Neural progenitor cell (in vitro differentiated cells): ENCODE results near the gene PPID. TPM values are rescaled to one million over a fixed set of nuclear protein-coding genes. Genes with fewer than 3 reads are reported as not detected.
A peak's percentile ranks its signal among the peaks of the same experiment; 100 is the strongest.

Experiments used
- DNase-seq: peaks from one replicate; pipeline ENCODE4 v3.0.0-alpha.2; 2016; ENCODE audit warnings: low spot score
- H2AFZ ChIP-seq: fragments of 200-600 bp; sonication (generic); replicated peaks from 2 replicates; pipeline ENCODE4 v1.6.1; 2016; ENCODE audit warnings: antibody characterized with exemption
- H3F3A ChIP-seq: fragments of 200-600 bp; sonication (generic); 2 replicates; pipeline ENCODE4 v1.6.1; 2016; ENCODE audit warnings: antibody characterized with exemption, low read depth
- H3K27ac ChIP-seq: fragments of 200-600 bp; sonication (generic); 2 replicates; pipeline ENCODE4 v1.5.1; 2016; ENCODE audit warnings: mild to moderate bottlenecking
- H3K27me3 ChIP-seq: fragments of 200-600 bp; sonication (generic); 2 replicates; pipeline ENCODE4 v1.6.1; 2016; ENCODE audit warnings: mild to moderate bottlenecking, moderate library complexity
- H3K36me3 ChIP-seq: fragments of 200-600 bp; sonication (generic); 2 replicates; pipeline ENCODE4 v1.5.1; 2016
- H3K4me1 ChIP-seq: fragments of 200-600 bp; sonication (generic); 2 replicates; pipeline ENCODE4 v1.6.1; 2016; ENCODE audit warnings: mixed run types
- H3K4me2 ChIP-seq: fragments of 200-600 bp; sonication (generic); 2 replicates; pipeline ENCODE4 v1.6.1; 2016
- H3K4me3 ChIP-seq: fragments of 200-600 bp; sonication (generic); 2 replicates; pipeline ENCODE4 v1.5.1; 2016
- H3K79me2 ChIP-seq: fragments of 200-600 bp; sonication (generic); 2 replicates; pipeline ENCODE4 v1.6.1; 2016; ENCODE audit warnings: low read depth
- H3K9ac ChIP-seq: fragments of 200-600 bp; sonication (generic); 2 replicates; pipeline ENCODE4 v1.6.1; 2016
- H3K9me3 ChIP-seq: fragments of 200-600 bp; sonication (generic); 2 replicates; pipeline ENCODE4 v1.5.1; 2016; ENCODE audit warnings: low read depth
- H4K20me1 ChIP-seq: fragments of 200-600 bp; sonication (generic); 2 replicates; pipeline ENCODE4 v1.6.1; 2016; ENCODE audit warnings: low read depth
- H3K27ac Mint-ChIP-seq: 3 replicates; pipeline ENCODE4 v1.8.0; 2021; ENCODE audit warnings: mixed read lengths
- H3K27me3 Mint-ChIP-seq: 2 replicates; pipeline ENCODE4 v1.8.0; 2022; ENCODE audit warnings: low read depth, mild to moderate bottlenecking, inconsistent platforms, moderate library complexity, mixed read lengths; ENCODE audit not compliant: insufficient read depth
- H3K36me3 Mint-ChIP-seq: 3 replicates; pipeline ENCODE4 v1.8.0; 2021; ENCODE audit warnings: mixed read lengths
- H3K4me1 Mint-ChIP-seq: 3 replicates; pipeline ENCODE4 v1.8.0; 2021; ENCODE audit warnings: mixed read lengths
- H3K4me3 Mint-ChIP-seq: 3 replicates; pipeline ENCODE4 v1.8.0; 2021; ENCODE audit warnings: mild to moderate bottlenecking, moderate library complexity, mixed read lengths
- H3K9me3 Mint-ChIP-seq: 3 replicates; pipeline ENCODE4 v1.8.0; 2020; ENCODE audit warnings: mixed read lengths
- EZH2 ChIP-seq: fragments of 200-600 bp; sonication (generic); IDR thresholded peaks from 2 replicates; pipeline ENCODE4 v1.6.1; 2017; ENCODE audit warnings: antibody characterized with exemption, mild to moderate bottlenecking, moderate library complexity
- EZH2phosphoT487 ChIP-seq: fragments of 200-600 bp; sonication (generic); IDR thresholded peaks from 2 replicates; pipeline ENCODE4 v1.6.1; 2017; ENCODE audit warnings: antibody characterized with exemption
- total RNA-seq: library from RNA; depleted of rRNA; stranded (reverse); fragments of >200 nt; gene quantifications from 2 replicates; pipeline ENCODE4 v1.2.3, GENCODE V29; 2015; ENCODE audit warnings: low replicate concordance
- TF ChIP-seq, protein P1 (sequence below): fragments of 200-600 bp; sonication (generic); IDR thresholded peaks from 2 replicates; pipeline ENCODE4 v1.5.1; 2017; ENCODE audit warnings: antibody characterized with exemption, mild to moderate bottlenecking

PPID gene
- total RNA-seq, 1 donor from 2014 or later = 106 TPM

DNA sequence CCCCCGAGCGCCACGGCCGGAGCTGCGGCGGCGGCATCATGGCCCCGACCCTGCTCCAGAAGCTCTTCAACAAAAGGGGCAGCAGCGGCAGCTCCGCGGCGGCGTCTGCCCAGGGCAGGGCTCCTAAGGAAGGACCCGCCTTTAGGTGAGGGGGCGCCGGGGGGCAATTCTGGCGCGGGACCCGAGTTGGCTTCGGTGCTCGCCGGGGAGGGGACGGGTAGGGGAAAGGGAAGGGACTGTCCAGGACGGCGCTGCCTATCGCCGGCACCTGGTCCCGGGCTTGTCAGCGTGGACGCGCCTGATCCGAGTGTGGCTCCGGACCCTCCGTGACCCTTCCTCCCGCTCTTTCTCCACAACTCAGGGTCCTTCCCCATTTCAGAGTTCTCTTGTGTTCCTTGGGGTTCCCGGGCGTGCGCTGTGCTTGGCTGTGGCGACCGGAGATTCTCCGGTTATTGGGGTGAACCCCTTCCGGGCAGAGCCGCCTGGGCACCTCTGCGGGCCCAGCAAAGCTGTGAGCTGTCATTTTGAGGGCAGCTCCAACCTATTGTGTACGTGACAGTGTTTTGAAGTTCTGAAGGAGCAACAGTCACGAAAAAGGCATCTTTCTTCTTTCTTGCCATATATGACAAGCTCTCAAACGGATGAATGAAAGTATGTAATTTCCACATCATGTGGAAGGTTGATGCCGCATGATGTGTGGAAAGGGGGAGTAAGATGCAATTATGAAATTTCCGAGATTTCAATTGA, 46.2 kb upstream of the PPID start:
- DNase-seq = no peak
- Mint-ChIP-seq H3K36me3 (peaks cover 1% of the 10 kb centered on the region), H3K4me1 (peaks cover 29% of the 10 kb centered on the region), H3K4me3 (peak overlapping the region; percentile 98), H3K27ac (peak overlapping the region; percentile 96), H3K9me3 (no peaks in the 10 kb centered on the region), H3K27me3 (peaks cover 10% of the 10 kb centered on the region)
- H3K9ac ChIP-seq = no peak overlapping the region
- no peak overlapping the region for H3K27ac ChIP-seq
- H3F3A ChIP-seq = peaks cover 9% of the 10 kb centered on the region
- TF ChIP-seq EZH2 (no peak), EZH2phosphoT487 (peak; percentile 36)
- TF ChIP-seq, protein P1, sequence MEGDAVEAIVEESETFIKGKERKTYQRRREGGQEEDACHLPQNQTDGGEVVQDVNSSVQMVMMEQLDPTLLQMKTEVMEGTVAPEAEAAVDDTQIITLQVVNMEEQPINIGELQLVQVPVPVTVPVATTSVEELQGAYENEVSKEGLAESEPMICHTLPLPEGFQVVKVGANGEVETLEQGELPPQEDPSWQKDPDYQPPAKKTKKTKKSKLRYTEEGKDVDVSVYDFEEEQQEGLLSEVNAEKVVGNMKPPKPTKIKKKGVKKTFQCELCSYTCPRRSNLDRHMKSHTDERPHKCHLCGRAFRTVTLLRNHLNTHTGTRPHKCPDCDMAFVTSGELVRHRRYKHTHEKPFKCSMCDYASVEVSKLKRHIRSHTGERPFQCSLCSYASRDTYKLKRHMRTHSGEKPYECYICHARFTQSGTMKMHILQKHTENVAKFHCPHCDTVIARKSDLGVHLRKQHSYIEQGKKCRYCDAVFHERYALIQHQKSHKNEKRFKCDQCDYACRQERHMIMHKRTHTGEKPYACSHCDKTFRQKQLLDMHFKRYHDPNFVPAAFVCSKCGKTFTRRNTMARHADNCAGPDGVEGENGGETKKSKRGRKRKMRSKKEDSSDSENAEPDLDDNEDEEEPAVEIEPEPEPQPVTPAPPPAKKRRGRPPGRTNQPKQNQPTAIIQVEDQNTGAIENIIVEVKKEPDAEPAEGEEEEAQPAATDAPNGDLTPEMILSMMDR = no peak
- H3K4me3 ChIP-seq = peak overlapping the region; percentile 67
- peaks cover 13% of the 10 kb centered on the region for H3K4me1 ChIP-seq
- H4K20me1 ChIP-seq = no peaks in the 10 kb centered on the region
- peaks cover 36% of the 10 kb centered on the region for H3K27me3 ChIP-seq
- H2AFZ ChIP-seq = peak overlapping the region; percentile 94
- H3K9me3 ChIP-seq = no peaks in the 10 kb centered on the region
- H3K4me2 ChIP-seq = peak overlapping the region; percentile 93
- no peaks in the 10 kb centered on the region for H3K36me3 ChIP-seq
- H3K79me2 ChIP-seq = peaks cover 12% of the 10 kb centered on the region

DNA sequence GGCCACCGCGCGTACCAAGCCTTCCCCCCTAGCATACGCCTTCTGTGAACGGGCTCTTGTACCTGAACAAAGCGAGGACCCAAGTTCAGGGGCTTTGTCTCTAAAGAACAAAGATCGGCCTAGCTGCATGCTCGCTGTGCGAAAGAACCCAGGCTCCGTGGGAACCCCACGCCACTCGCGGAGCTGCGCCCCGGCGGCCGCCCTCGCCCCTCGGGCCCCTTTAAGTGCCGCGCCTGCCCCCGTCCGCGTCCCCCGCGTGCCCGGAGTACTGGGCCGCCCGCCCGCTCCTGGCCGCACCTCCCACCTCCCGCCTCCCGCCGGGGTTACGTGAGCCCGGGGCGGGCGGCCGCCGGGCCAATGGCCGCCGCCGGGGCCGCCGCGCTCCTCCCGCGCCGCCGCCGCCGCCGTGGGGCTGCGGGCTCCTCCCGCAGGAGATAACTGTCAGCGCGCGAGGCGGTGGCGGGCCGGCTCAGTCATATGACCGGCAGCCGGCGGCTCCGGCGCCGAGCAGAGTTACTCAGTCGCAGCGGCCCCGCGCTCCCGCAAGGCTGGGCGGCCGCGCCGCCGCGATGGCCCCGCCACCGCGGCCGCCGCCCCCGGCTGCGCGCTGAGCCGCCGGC, 45.5 kb upstream of the PPID start, which contains the start of gene FNIP2:
FNIP2 (plus strand) TSS at position 472 of the 620 bp plus-strand sequence. CDS start 187 bp downstream, outside the sequence.
- Histone ChIP-seq H3K27ac (no peak within 1 kb of the TSS), H2AFZ (peak within 1 kb of the TSS; percentile 94), H3K36me3 (no peaks in the 10 kb centered on the region), H3K4me3 (peak within 1 kb of the TSS; percentile 67), H3K79me2 (peaks cover 12% of the 10 kb centered on the region), H3K27me3 (peaks cover 36% of the 10 kb centered on the region), H4K20me1 (no peaks in the 10 kb centered on the region), H3K4me2 (peak within 1 kb of the TSS; percentile 93), H3K9ac (no peak within 1 kb of the TSS), H3K9me3 (no peaks in the 10 kb centered on the region), H3F3A (peaks cover 9% of the 10 kb centered on the region), H3K4me1 (peaks cover 13% of the 10 kb centered on the region)
- TF ChIP-seq EZH2 (no peak), EZH2phosphoT487 (no peak)
- TF ChIP-seq, protein P1 = no peak
- H3K4me3 Mint-ChIP-seq = peak within 1 kb of the TSS; percentile 98
- H3K27me3 Mint-ChIP-seq = peaks cover 10% of the 10 kb centered on the region
- peaks cover 1% of the 10 kb centered on the region for H3K36me3 Mint-ChIP-seq
- H3K4me1 Mint-ChIP-seq = peaks cover 29% of the 10 kb centered on the region
- peak; percentile 93 for DNase-seq
- H3K27ac Mint-ChIP-seq = peak within 1 kb of the TSS; percentile 97
- no peaks in the 10 kb centered on the region for H3K9me3 Mint-ChIP-seq

DNA sequence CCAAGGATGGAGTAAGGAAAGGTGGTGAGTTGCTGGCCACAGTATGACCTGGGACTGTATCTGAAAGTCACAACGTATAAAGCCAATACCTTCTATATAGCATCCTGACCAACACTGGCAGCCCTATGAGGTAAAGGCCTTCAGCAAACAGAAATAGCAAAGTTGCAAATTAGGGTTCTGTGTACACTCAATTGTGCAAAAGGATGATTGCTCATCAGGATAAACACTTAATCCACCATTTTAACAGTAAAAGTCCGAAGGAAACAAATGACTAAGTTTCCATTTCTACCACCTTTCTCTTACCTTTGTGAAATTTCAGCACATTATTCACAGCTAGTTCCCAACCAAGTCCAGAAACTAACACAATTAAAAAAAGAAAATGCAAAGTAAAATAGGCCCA, 44.3 kb upstream of the PPID start:
- Histone ChIP-seq H3F3A (peaks cover 9% of the 10 kb centered on the region), H3K4me3 (no peak overlapping the region), H3K27ac (no peak overlapping the region), H3K4me1 (peaks cover 13% of the 10 kb centered on the region), H3K36me3 (no peaks in the 10 kb centered on the region), H3K9ac (no peak overlapping the region), H3K79me2 (peaks cover 12% of the 10 kb centered on the region), H4K20me1 (no peaks in the 10 kb centered on the region), H2AFZ (no peak overlapping the region), H3K4me2 (no peak overlapping the region), H3K9me3 (no peaks in the 10 kb centered on the region), H3K27me3 (peaks cover 36% of the 10 kb centered on the region)
- Mint-ChIP-seq H3K4me3 (peak overlapping the region; percentile 92), H3K36me3 (no peaks in the 10 kb centered on the region), H3K4me1 (peaks cover 27% of the 10 kb centered on the region), H3K27ac (peak overlapping the region; percentile 97), H3K9me3 (no peaks in the 10 kb centered on the region), H3K27me3 (peaks cover 10% of the 10 kb centered on the region)
- no peak for DNase-seq
- TF ChIP-seq, protein P1 = no peak
- TF ChIP-seq EZH2phosphoT487 (no peak), EZH2 (no peak)
